IPS-20b (cell line): ENCODE measurements around the gene SYT2.

ENCODE experiments used
- H3K27ac ChIP-seq: one replicate; pipeline ENCODE4 v1.5.1; 2013; ENCODE audit warnings: low read length
- H3K27me3 ChIP-seq: 2 replicates; pipeline ENCODE4 v1.6.1; 2013; ENCODE audit warnings: mild to moderate bottlenecking, low read length, inconsistent platforms; ENCODE audit not compliant: insufficient read depth
- H3K36me3 ChIP-seq: 2 replicates; pipeline ENCODE4 v1.6.1; 2013; ENCODE audit warnings: low read depth, mild to moderate bottlenecking, inconsistent platforms, low read length, moderate library complexity; ENCODE audit not compliant: insufficient read depth
- H3K4me1 ChIP-seq: 2 replicates; pipeline ENCODE4 v1.6.1; 2013; ENCODE audit warnings: mild to moderate bottlenecking, control low read depth, inconsistent platforms, low read length, moderate library complexity; ENCODE audit not compliant: insufficient read depth
- H3K4me3 ChIP-seq: 2 replicates; pipeline ENCODE4 v1.5.1; 2013; ENCODE audit warnings: mild to moderate bottlenecking, low read length, inconsistent platforms
- H3K9ac ChIP-seq: 2 replicates; pipeline ENCODE4 v1.6.1; 2013; ENCODE audit warnings: low read depth, mild to moderate bottlenecking, inconsistent platforms, low read length, moderate library complexity
- H3K9me3 ChIP-seq: 2 replicates; pipeline ENCODE4 v1.6.1; 2013; ENCODE audit warnings: mild to moderate bottlenecking, low read depth, low read length, inconsistent platforms; ENCODE audit not compliant: insufficient read depth

Gene SYT2

GRCh38 chr1:202687370-202687769 lies 22.9 kb downstream of the SYT2 start:
- Histone ChIP-seq H3K4me1 (no peaks in the 10 kb centered on the region), H3K27me3 (no peaks in the 10 kb centered on the region; the same call in 1 of the 2 replicates), H3K36me3 (no peaks in the 10 kb centered on the region), H3K9me3 (no peaks in the 10 kb centered on the region), H3K9ac (no peak overlapping the region), H3K27ac (no peak overlapping the region), H3K4me3 (no peak overlapping the region)

GRCh38 chr1:202685641-202686040 lies 24.6 kb downstream of the SYT2 start:
- no peaks in the 10 kb centered on the region; the same call in 1 of the 2 replicates for H3K27me3 ChIP-seq

DNA sequence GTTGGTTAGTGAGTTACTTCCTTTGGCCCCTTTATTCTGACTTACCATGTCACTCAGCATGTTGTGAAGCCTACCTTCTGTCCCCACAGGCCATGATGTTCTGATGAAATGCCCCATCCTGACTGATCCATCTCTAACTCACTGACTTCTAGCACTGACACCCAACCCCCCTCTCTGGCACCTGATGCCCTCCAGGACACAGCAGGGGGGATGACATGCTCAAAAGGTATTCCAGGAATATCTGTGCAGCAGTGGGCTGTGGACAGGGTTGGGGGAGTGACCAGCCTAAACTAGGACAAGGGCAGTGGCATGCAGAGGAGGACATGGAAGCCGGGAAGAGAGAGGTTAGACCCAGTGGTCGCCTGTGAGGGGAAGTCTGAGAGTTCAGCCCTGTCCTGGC lies 25.5 kb downstream of the SYT2 start:
- H3K27me3 ChIP-seq: no peaks in the 10 kb centered on the region; the same call in 1 of the 2 replicates
- no peaks in the 10 kb centered on the region; the same call in 1 of the 2 replicates for H3K4me1 ChIP-seq
- H3K9ac ChIP-seq: no peak overlapping the region
- no peak overlapping the region for H3K4me3 ChIP-seq
- H3K36me3 ChIP-seq: no peaks in the 10 kb centered on the region
- no peaks in the 10 kb centered on the region for H3K9me3 ChIP-seq
- no peak overlapping the region for H3K27ac ChIP-seq

More at GRCh38 chr1:202685641-202686040, 24.6 kb downstream of the SYT2 start:
- H3K4me3 ChIP-seq: no peak overlapping the region
- H3K4me1 ChIP-seq: no peaks in the 10 kb centered on the region; the same call in 1 of the 2 replicates
- H3K9ac ChIP-seq: no peak overlapping the region
- H3K27ac ChIP-seq: no peak overlapping the region
- no peaks in the 10 kb centered on the region for H3K36me3 ChIP-seq
- H3K9me3 ChIP-seq: no peaks in the 10 kb centered on the region

DNA sequence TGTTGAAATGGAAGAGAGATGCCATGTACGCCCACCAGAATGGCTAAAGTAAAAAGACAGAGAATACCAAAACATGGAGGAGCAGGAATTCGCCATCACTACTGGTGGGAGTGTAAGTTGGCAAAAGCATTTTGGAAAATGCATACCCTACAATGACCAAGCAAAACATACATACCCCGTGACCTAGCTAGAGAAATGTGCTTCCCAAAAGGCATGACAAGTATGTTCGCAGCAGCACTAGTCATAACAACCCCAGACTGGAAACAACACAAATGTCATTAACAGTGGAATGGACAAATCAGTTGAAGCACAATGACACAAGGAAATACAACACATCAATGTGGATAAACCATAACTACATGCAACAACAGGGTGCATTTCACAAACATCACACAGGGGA lies 27.2 kb downstream of the SYT2 start:
- H3K9me3 ChIP-seq: no peaks in the 10 kb centered on the region
- H3K27me3 ChIP-seq: no peaks in the 10 kb centered on the region; the same call in 1 of the 2 replicates
- no peaks in the 10 kb centered on the region; the same call in 1 of the 2 replicates for H3K4me1 ChIP-seq
- H3K9ac ChIP-seq: no peak overlapping the region
- no peaks in the 10 kb centered on the region for H3K36me3 ChIP-seq
- no peak overlapping the region for H3K4me3 ChIP-seq
- H3K27ac ChIP-seq: no peak overlapping the region

GRCh38 chr1:202682477-202682876 lies 27.8 kb downstream of the SYT2 start:
- H3K9me3 ChIP-seq: no peaks in the 10 kb centered on the region

GRCh38 chr1:202681736-202682420 lies 28.4 kb downstream of the SYT2 start:
- H3K27ac ChIP-seq: no peak overlapping the region
- no peak overlapping the region for H3K9ac ChIP-seq
- no peaks in the 10 kb centered on the region; the same call in 1 of the 2 replicates for H3K27me3 ChIP-seq
- H3K4me1 ChIP-seq: no peaks in the 10 kb centered on the region; the same call in 1 of the 2 replicates
- no peaks in the 10 kb centered on the region for H3K36me3 ChIP-seq
- H3K4me3 ChIP-seq: no peak overlapping the region
- H3K9me3 ChIP-seq: no peaks in the 10 kb centered on the region

More at GRCh38 chr1:202682477-202682876, 27.8 kb downstream of the SYT2 start:
- no peaks in the 10 kb centered on the region; the same call in 1 of the 2 replicates for H3K27me3 ChIP-seq
- H3K4me1 ChIP-seq: no peaks in the 10 kb centered on the region; the same call in 1 of the 2 replicates
- no peaks in the 10 kb centered on the region for H3K36me3 ChIP-seq
- H3K27ac ChIP-seq: no peak overlapping the region
- no peak overlapping the region for H3K9ac ChIP-seq
- H3K4me3 ChIP-seq: no peak overlapping the region

GRCh38 chr1:202680586-202681352 lies 29.5 kb downstream of the SYT2 start:
- no peaks in the 10 kb centered on the region for H3K27me3 ChIP-seq
- H3K36me3 ChIP-seq: no peaks in the 10 kb centered on the region
- no peaks in the 10 kb centered on the region for H3K9me3 ChIP-seq
- H3K9ac ChIP-seq: no peak overlapping the region
- no peak overlapping the region for H3K4me3 ChIP-seq
- no peak overlapping the region for H3K27ac ChIP-seq
- no peaks in the 10 kb centered on the region; the same call in 1 of the 2 replicates for H3K4me1 ChIP-seq

- Histone ChIP-seq H3K27me3 (no peaks in the 10 kb centered on the region), H3K36me3 (no peaks in the 10 kb centered on the region), H3K27ac (no peak overlapping the region), H3K9me3 (no peaks in the 10 kb centered on the region), H3K9ac (no peak overlapping the region), H3K4me3 (no peak overlapping the region), H3K4me1 (no peaks in the 10 kb centered on the region; the same call in 1 of the 2 replicates)
Measured at GRCh38 chr1:202679406-202680177, 30.7 kb downstream of the SYT2 start.

DNA sequence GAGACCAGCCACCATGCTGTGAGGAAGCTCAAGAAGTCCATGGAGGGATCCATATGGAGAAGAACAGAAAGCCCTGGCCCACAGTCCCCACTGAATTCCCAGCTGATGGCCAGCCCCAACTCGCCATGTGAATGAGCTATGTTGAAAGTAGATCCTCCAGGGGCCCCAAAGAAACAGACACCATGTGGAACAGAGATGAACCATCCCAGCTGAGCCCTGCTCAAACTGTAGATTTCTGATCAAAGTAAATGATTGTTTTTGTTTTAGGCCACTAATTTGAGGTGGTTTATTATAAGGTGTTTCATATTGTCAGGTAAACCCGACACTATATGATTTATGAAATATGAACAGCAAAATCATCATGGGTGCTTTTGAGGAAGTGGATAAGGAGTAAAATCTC lies 32.8 kb downstream of the SYT2 start:
- Histone ChIP-seq H3K4me3 (no peak overlapping the region), H3K9ac (no peak overlapping the region), H3K9me3 (no peaks in the 10 kb centered on the region), H3K27me3 (no peaks in the 10 kb centered on the region), H3K4me1 (no peaks in the 10 kb centered on the region; the same call in 1 of the 2 replicates), H3K36me3 (no peaks in the 10 kb centered on the region), H3K27ac (no peak overlapping the region)

DNA sequence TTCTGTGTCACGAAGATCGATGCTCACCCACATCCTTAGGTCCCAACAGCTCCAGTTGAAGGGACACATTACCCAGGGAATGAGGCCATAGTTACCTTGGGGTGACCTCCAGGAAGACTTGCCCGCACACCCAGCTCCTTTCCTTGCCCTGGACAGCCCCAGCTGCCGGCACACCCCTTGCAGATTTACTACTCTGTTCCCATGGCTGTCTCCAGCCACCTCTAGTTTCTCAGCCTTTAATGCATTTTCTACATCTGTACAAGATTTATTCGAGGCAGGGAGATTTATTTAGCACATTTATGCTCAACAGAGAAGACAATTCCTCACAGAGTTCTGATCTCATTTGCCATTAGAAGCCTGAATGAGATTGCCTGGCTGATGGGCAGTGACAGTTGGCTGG lies 36.7 kb downstream of the SYT2 start:
- Histone ChIP-seq H3K27me3 (no peaks in the 10 kb centered on the region), H3K4me3 (no peak overlapping the region), H3K9me3 (no peaks in the 10 kb centered on the region)

DNA sequence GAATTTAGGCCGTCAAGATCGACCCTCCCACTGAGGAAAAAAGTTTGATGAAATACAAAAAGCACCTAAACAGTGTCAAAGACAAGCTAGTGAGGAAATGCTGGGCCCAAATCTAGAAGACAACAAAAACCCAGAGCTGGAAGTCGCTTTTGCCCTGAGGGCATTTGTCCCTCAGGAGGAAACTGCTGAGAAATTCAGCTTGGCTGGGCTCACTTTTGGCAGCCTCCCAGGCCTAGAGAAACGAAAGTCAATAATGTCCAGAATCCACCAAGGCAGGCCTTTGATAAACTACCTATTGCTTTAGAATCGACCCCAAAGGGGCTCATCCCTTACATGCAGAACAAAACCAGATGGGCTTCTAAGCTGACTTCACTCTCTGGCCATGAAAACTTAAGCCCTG lies 38.9 kb downstream of the SYT2 start:
- Histone ChIP-seq H3K4me1 (no peaks in the 10 kb centered on the region), H3K27ac (no peak overlapping the region)

More for the DNA sequence above, 36.7 kb downstream of the SYT2 start:
- no peak overlapping the region for H3K9ac ChIP-seq
- H3K4me1 ChIP-seq: no peaks in the 10 kb centered on the region
- H3K36me3 ChIP-seq: no peaks in the 10 kb centered on the region
- no peak overlapping the region for H3K27ac ChIP-seq

More for the DNA sequence above, 38.9 kb downstream of the SYT2 start:
- H3K9me3 ChIP-seq: no peaks in the 10 kb centered on the region
- no peak overlapping the region for H3K9ac ChIP-seq
- H3K27me3 ChIP-seq: no peaks in the 10 kb centered on the region
- H3K4me3 ChIP-seq: no peak overlapping the region
- H3K36me3 ChIP-seq: no peaks in the 10 kb centered on the region
